Measurements from ENCODE around the gene TNFRSF4. TPM values are rescaled to one million over a fixed set of nuclear protein-coding genes. Genes with fewer than 3 reads are reported as not detected.
A peak's percentile ranks its signal among the peaks of the same experiment; 100 is the strongest.

TNFRSF4 gene
- total and polyA plus RNA-seq, 9 of the 15 experiments (the other 6 are each of a cell fraction or from before 2014, with no cell fraction given), result 0.07 to 0.44 (median 0.19) TPM; not detected in 5

DNA sequence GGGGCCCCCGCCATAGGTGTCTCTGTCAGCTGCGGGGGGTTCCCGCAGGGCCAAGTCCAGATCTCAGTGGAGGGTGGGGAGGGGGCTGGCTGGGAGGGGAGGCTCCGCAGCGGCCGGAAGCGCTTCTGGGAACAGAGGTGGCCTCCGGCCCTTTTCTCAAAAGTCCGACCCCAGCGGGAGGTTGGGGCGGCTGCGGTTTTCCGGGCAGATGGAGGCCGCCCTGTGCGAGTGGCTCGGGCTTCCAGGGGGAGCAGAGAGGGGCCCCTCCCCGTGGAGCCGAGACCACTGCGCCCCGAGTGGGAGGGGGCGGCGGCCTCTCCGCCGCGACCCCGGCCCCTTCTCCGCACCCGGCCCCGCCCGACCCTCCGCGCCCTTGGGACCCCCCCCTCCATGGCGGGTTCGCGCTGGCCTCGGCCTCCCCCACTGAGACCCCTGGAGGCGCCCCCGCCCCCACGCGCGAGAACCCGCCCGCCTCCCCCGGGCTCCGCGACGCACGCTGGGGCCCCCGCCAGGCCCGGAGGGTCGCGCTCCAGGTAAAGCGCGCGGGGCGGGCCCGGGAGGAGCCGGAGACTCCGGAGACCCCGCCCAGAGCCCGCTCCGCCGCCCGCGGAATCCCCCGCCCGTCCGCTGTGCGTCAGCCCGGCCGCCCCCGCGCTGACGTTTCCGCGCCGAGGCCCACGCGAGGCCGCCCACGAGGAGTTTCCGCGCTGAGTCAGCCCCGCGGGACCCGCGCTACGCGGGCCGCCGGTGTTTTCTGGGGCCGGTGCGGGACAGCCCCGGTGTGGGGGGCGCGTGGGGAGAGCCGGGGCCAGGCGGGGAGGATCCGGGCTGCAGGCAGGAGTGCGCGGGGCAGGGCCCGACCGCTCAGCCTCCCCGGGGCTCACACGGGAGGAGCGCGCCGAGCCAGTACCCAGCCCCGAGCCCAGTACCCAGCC is 12.8 kb downstream of the TNFRSF4 start (continued):
- TF ChIP-seq, protein P1, sequence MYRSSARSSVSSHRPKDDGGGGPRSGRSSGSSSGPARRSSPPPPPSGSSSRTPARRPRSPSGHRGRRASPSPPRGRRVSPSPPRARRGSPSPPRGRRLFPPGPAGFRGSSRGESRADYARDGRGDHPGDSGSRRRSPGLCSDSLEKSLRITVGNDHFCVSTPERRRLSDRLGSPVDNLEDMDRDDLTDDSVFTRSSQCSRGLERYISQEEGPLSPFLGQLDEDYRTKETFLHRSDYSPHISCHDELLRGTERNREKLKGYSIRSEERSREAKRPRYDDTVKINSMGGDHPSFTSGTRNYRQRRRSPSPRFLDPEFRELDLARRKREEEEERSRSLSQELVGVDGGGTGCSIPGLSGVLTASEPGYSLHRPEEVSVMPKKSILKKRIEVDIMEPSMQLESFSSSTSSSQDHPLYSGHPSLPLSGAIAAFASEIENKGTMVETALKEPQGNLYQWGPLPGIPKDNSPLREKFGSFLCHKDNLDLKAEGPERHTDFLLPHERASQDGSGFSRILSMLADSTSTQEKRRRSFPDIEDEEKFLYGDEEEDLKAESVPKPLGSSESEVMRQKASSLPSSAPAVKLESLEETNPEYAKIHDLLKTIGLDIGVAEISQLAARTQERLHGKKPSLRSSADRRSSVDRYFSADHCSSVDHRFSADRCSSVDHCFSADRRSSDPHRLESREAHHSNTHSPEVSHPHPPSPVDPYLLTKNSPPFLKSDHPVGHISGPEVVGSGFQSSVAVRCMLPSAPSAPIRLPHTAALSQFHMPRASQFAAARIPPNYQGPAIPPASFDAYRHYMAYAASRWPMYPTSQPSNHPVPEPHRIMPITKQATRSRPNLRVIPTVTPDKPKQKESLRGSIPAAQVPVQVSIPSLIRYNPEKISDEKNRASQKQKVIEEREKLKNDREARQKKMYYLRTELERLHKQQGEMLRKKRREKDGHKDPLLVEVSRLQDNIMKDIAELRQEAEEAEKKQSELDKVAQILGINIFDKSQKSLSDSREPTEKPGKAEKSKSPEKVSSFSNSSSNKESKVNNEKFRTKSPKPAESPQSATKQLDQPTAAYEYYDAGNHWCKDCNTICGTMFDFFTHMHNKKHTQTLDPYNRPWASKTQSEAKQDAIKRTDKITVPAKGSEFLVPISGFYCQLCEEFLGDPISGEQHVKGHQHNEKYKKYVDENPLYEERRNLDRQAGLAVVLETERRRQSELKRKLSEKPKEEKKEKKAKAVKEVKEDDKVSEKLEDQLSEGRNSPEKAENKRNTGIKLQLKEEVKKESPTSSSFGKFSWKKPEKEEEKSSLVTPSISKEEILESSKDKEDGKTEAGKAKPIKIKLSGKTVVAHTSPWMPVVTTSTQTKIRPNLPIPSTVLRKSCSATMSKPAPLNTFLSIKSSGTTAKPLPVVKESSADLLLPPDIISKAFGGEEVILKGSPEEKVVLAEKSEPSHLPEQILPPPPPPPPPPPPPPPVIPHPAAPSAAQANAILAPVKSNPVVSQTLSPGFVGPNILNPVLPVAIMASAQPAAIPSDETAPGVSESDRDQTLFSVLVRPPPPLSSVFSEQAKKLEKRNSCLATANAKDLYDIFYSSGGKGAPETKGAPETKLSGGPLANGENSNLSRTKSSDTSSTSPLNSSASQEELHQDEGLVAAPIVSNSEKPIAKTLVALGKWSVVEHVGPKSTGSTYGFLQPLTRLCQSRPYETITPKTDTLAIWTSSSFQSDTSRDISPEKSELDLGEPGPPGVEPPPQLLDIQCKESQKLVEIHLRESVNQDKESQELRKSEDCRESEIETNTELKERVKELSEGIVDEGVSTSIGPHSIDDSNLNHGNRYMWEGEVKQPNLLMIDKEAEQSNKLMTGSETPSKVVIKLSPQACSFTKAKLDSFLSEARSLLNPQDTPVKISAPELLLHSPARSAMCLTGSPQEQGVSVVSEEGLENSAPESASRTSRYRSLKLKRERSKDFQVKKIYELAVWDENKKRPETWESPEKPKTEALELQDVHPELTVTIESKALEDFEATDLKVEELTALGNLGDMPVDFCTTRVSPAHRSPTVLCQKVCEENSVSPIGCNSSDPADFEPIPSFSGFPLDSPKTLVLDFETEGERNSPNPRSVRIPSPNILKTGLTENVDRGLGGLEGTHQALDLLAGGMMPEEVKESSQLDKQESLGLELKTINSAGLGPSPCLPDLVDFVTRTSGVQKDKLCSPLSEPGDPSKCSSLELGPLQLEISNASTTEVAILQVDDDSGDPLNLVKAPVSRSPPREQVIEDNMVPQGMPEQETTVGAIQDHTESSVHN (IDR thresholded peaks at IDR 0.05; ENCODE audit: borderline replicate concordance in 1 of 2, low read depth in 1 of 2), result no peak
- TF ChIP-seq CCNT2 (IDR thresholded peaks at IDR 0.05; ENCODE audit: borderline replicate concordance, extremely low read depth, insufficient read length, low read depth, low read length) (peak; percentile 82), ZBTB7A (IDR thresholded peaks at IDR 0.05; ENCODE audit: borderline replicate concordance, control insufficient read depth, low read depth, low read length) (peak; percentile 96; the same call in 1 of the 2 replicates), TBP (optimal IDR thresholded peaks at IDR 0.05; ENCODE audit: low read depth, low read length) (no peak), HEY1 (CRISPR knock-in tag; IDR thresholded peaks at IDR 0.05; ENCODE audit: borderline replicate concordance) (no peak), CREM (IDR thresholded peaks at IDR 0.05; ENCODE audit: low read depth) (peak; percentile 95), HNRNPLL (IDR thresholded peaks at IDR 0.05; ENCODE audit: low read depth, low read length, poor library complexity, severe bottlenecking) (no peak)
- TF ChIP-seq, protein P2, sequence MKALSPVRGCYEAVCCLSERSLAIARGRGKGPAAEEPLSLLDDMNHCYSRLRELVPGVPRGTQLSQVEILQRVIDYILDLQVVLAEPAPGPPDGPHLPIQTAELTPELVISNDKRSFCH (CRISPR knock-in tag; IDR thresholded peaks at IDR 0.05), result no peak
- TF ChIP-seq, protein P2 (tag; IDR thresholded peaks at IDR 0.05), result no peak
- TF ChIP-seq, protein P3, sequence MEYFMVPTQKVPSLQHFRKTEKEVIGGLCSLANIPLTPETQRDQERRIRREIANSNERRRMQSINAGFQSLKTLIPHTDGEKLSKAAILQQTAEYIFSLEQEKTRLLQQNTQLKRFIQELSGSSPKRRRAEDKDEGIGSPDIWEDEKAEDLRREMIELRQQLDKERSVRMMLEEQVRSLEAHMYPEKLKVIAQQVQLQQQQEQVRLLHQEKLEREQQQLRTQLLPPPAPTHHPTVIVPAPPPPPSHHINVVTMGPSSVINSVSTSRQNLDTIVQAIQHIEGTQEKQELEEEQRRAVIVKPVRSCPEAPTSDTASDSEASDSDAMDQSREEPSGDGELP (CRISPR knock-in tag; IDR thresholded peaks at IDR 0.05; ENCODE audit: borderline replicate concordance), result peak; percentile 19; the same call in 1 of the 2 replicates
- TF ChIP-seq, protein P4, sequence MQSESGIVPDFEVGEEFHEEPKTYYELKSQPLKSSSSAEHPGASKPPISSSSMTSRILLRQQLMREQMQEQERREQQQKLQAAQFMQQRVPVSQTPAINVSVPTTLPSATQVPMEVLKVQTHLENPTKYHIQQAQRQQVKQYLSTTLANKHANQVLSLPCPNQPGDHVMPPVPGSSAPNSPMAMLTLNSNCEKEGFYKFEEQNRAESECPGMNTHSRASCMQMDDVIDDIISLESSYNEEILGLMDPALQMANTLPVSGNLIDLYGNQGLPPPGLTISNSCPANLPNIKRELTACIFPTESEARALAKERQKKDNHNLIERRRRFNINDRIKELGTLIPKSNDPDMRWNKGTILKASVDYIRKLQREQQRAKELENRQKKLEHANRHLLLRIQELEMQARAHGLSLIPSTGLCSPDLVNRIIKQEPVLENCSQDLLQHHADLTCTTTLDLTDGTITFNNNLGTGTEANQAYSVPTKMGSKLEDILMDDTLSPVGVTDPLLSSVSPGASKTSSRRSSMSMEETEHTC (IDR thresholded peaks at IDR 0.05), result peak; percentile 45; the same call in 1 of the 2 replicates

All from K562 (cell line).